Measurements from ENCODE around the gene PPP1R14C. TPM values are rescaled to one million over a fixed set of nuclear protein-coding genes. Genes with fewer than 3 reads are reported as not detected.
"Not testable (repeated sequence)": the region's sequence is repeated elsewhere in the genome, so short reads cannot be mapped to it uniquely, and the experiment has no call there.

Gene PPP1R14C
- total and polyA plus RNA-seq, 2 donors (not counting 3 experiments of a cell fraction or from before 2014, with no cell fraction given): not detected

GRCh38 chr6:150238846-150239407 lies 96.1 kb downstream of the PPP1R14C start:
- ChIA-PET CTCF (interaction anchor here (1.1 to 1.2 kb wide), 2 partner anchors 11 to 158 kb away, joined by 3 to 4 read pairs; no protein-coding TSS in a partner anchor), POLR2A (interaction anchor here (0.5 kb wide), 1 partner anchor 400 kb away, joined by 3 read pairs; no protein-coding TSS in a partner anchor)
- Histone ChIP-seq H3K36me3 (ENCODE audit: control insufficient read depth in 2 of 2, extremely low read depth in 1 of 2, insufficient read depth in 2 of 2, low read length in 2 of 2) (no peaks in the 10 kb centered on the region), H3K4me1 (ENCODE audit: control insufficient read depth, extremely low read depth, insufficient read depth, low read length) (peaks cover 9% of the 10 kb centered on the region), H3K9me1 (replicated peaks; ENCODE audit: control insufficient read depth, extremely low read depth, insufficient read depth, low read length) (no peaks in the 10 kb centered on the region), H3K27ac (ENCODE audit: insufficient read depth, low read depth, low read length) (no peak overlapping the region), H2AFZ (ENCODE audit: low read depth, low read length) (no peak overlapping the region), H3K4me2 (ENCODE audit: insufficient read depth, low read length) (no peak overlapping the region), H3K79me2 (ENCODE audit: control insufficient read depth, insufficient read depth, low read length) (no peaks in the 10 kb centered on the region), H3K4me3 (replicated peaks in 1 of 3; ENCODE audit: insufficient read depth in 1 of 3, low read depth in 1 of 3, low read length in 3 of 3) (no peak overlapping the region), H3K9me3 (replicated peaks; ENCODE audit: control insufficient read depth, insufficient read depth, low read length) (no peaks in the 10 kb centered on the region), H4K20me1 (replicated peaks; ENCODE audit: control insufficient read depth, extremely low read depth, insufficient read depth, low read length) (no peaks in the 10 kb centered on the region), H3K27me3 (ENCODE audit: control insufficient read depth in 2 of 2, insufficient read depth in 2 of 2, low read length in 2 of 2) (peaks cover 0 to 2% of the 10 kb centered on the region in 2 experiments), H3K9ac (replicated peaks; ENCODE audit: extremely low read depth, insufficient read depth, low read length) (no peak overlapping the region)
- TF ChIP-seq MYC (IDR thresholded peaks at IDR 0.05; ENCODE audit: low read depth, low read length): no peak
- no peak for TF ChIP-seq EZH2 (IDR thresholded peaks at IDR 0.05; ENCODE audit: borderline replicate concordance, low read depth, low read length, severe bottlenecking)
- no peak for TF ChIP-seq MAX (IDR thresholded peaks at IDR 0.05; ENCODE audit: insufficient read depth, insufficient read length)
- no peak for TF ChIP-seq GATA2 (IDR thresholded peaks at IDR 0.05; ENCODE audit: insufficient read depth, insufficient read length, low read depth, low read length)
- dilution Hi-C loops (cut with MboI; ENCODE audit: extremely low pct_ligation_motif_present, low sequenced_read_pairs) (no loop called here), intact Hi-C loops (cut with micrococcal nuclease) (no loop called here)
- FAIRE-seq: no peak
- no peak for DNase-seq (ENCODE audit: low read depth, low spot score)
- BruUV-seq (replicated peaks): no TSS peak

- H2AFZ ChIP-seq (ENCODE audit: low read depth, low read length); dilution Hi-C loops (cut with MboI; ENCODE audit: extremely low pct_ligation_motif_present, low sequenced_read_pairs); H3K4me1 ChIP-seq (ENCODE audit: control insufficient read depth, extremely low read depth, insufficient read depth, low read length); H3K9ac ChIP-seq (replicated peaks; ENCODE audit: extremely low read depth, insufficient read depth, low read length); CTCF ChIA-PET; DNase-seq (ENCODE audit: low read depth, low spot score); H3K79me2 ChIP-seq (ENCODE audit: control insufficient read depth, insufficient read depth, low read length); H3K4me2 ChIP-seq (ENCODE audit: insufficient read depth, low read length); H3K27me3 ChIP-seq (ENCODE audit: control insufficient read depth in 2 of 2, insufficient read depth in 2 of 2, low read length in 2 of 2); BruUV-seq (replicated peaks); H3K36me3 ChIP-seq (ENCODE audit: control insufficient read depth in 2 of 2, extremely low read depth in 1 of 2, insufficient read depth in 2 of 2, low read length in 2 of 2); H3K9me1 ChIP-seq (replicated peaks; ENCODE audit: control insufficient read depth, extremely low read depth, insufficient read depth, low read length); FAIRE-seq; intact Hi-C loops (cut with micrococcal nuclease); H3K9me3 ChIP-seq (replicated peaks; ENCODE audit: control insufficient read depth, insufficient read depth, low read length); H3K4me3 ChIP-seq (replicated peaks in 1 of 3; ENCODE audit: insufficient read depth in 1 of 3, low read depth in 1 of 3, low read length in 3 of 3); POLR2A ChIA-PET; H4K20me1 ChIP-seq (replicated peaks; ENCODE audit: control insufficient read depth, extremely low read depth, insufficient read depth, low read length); H3K27ac ChIP-seq (ENCODE audit: insufficient read depth, low read depth, low read length): not testable (repeated sequence)
These were observed 98.9 kb downstream of the PPP1R14C start for GRCh38 chr6:150241756-150242155.

Data from endothelial cell of umbilical vein (primary cell).